CD14-positive monocyte (primary cell): ENCODE measurements around the gene TMEM88. TPM values are rescaled to one million over a fixed set of nuclear protein-coding genes. Genes with fewer than 3 reads are reported as not detected.

Experiments
- DNase-seq, 3 donors: peaks; one replicate each; pipeline ENCODE4 v3.0.0-alpha.2; 2011 to 2022
- H2AFZ ChIP-seq: 2 replicates; pipeline ENCODE4 v1.6.0; 2012; ENCODE audit warnings: mild to moderate bottlenecking, low read depth, low read length, inconsistent platforms; ENCODE audit not compliant: insufficient read depth, poor library complexity, severe bottlenecking
- H3K27ac ChIP-seq, 2 donors: 1 replicate in 1 of 2; 2 replicates in 1 of 2; pipeline ENCODE4 v1.5.1; 2012 to 2013; ENCODE audit warnings: low read length in 2 of 2, control low read depth in 1 of 2, inconsistent platforms in 1 of 2, low read depth in 1 of 2, mild to moderate bottlenecking in 1 of 2
- H3K27me3 ChIP-seq, 2 donors: one replicate each; pipeline versions ENCODE4 v1.6.0 to v1.6.1; 2011 to 2013; ENCODE audit warnings: low read length in 2 of 2; ENCODE audit not compliant: control insufficient read depth in 2 of 2, insufficient read depth in 2 of 2
- H3K36me3 ChIP-seq, 2 donors: replicated peaks in 1 of 2; 1 replicate in 1 of 2; 2 replicates in 1 of 2; pipeline versions ENCODE4 v1.5.1 to v1.6.1; 2012 to 2013; ENCODE audit warnings: low read length in 2 of 2, control low read depth in 1 of 2, inconsistent platforms in 1 of 2, mild to moderate bottlenecking in 1 of 2; ENCODE audit not compliant: insufficient read depth in 2 of 2, control insufficient read depth in 1 of 2
- H3K4me1 ChIP-seq, 2 donors: 1 replicate in 1 of 2; 2 replicates in 1 of 2; pipeline versions ENCODE4 v1.5.1 to v1.6.1; 2012 to 2013; ENCODE audit warnings: low read length in 2 of 2, control low read depth in 1 of 2, inconsistent platforms in 1 of 2, mild to moderate bottlenecking in 1 of 2, moderate library complexity in 1 of 2; ENCODE audit not compliant: insufficient read depth in 2 of 2, control insufficient read depth in 1 of 2
- H3K4me2 ChIP-seq: replicated peaks from 2 replicates; pipeline ENCODE3; 2012; ENCODE audit warnings: low read length, moderate library complexity, mild to moderate bottlenecking; ENCODE audit not compliant: poor library complexity, severe bottlenecking; ENCODE audit errors: extremely low read depth
- H3K4me3 ChIP-seq, 3 experiments: fragments of 200-600 bp in 1 of 3; sonication (generic) in 1 of 3; replicated peaks in 1 of 3; 1 replicate in 2 of 3; 2 replicates in 1 of 3; pipeline ENCODE4 v1.5.1; 2011 to 2013; ENCODE audit warnings: low read length in 3 of 3, mild to moderate bottlenecking in 3 of 3, control low read depth in 2 of 3, low read depth in 2 of 3, inconsistent platforms in 1 of 3, moderate library complexity in 1 of 3
- H3K79me2 ChIP-seq: 2 replicates; pipeline ENCODE4 v1.6.0; 2012; ENCODE audit warnings: mild to moderate bottlenecking, control low read depth, inconsistent platforms, low read length, moderate library complexity; ENCODE audit not compliant: insufficient read depth
- H3K9ac ChIP-seq: 2 replicates; pipeline ENCODE4 v1.6.0; 2017; ENCODE audit warnings: low read length, mild to moderate bottlenecking; ENCODE audit not compliant: insufficient read depth, poor library complexity, severe bottlenecking
- H3K9me3 ChIP-seq, 2 donors: replicated peaks in 1 of 2; 1 replicate in 1 of 2; 2 replicates in 1 of 2; pipeline versions ENCODE4 v1.5.1 to v1.6.1; 2012 to 2013; ENCODE audit warnings: low read length in 2 of 2, control low read depth in 1 of 2; ENCODE audit not compliant: control insufficient read depth in 1 of 2, insufficient read depth in 1 of 2
- H4K20me1 ChIP-seq: 2 replicates; pipeline ENCODE4 v1.6.0; 2012; ENCODE audit warnings: mild to moderate bottlenecking, low read length, control low read depth, moderate library complexity; ENCODE audit not compliant: insufficient read depth
- H3K27ac Mint-ChIP-seq, 7 donors: one replicate each; pipeline ENCODE4 v1.8.0; 2020; ENCODE audit warnings: mild to moderate bottlenecking in 7 of 7, mixed read lengths in 7 of 7, moderate library complexity in 6 of 7, inconsistent platforms in 2 of 7
- H3K27me3 Mint-ChIP-seq, 3 donors: one replicate each; pipeline ENCODE4 v1.8.0; 2021 to 2022; ENCODE audit warnings: low read depth in 3 of 3, mild to moderate bottlenecking in 3 of 3, mixed read lengths in 3 of 3, moderate library complexity in 3 of 3, inconsistent platforms in 1 of 3
- H3K36me3 Mint-ChIP-seq, 2 donors: one replicate each; pipeline ENCODE4 v1.8.0; 2020; ENCODE audit warnings: mixed read lengths in 2 of 2, inconsistent platforms in 1 of 2, mild to moderate bottlenecking in 1 of 2
- H3K4me1 Mint-ChIP-seq: one replicate; pipeline ENCODE4 v1.8.0; 2020; ENCODE audit warnings: mild to moderate bottlenecking, mixed read lengths
- H3K4me3 Mint-ChIP-seq, 2 donors: one replicate each; pipeline ENCODE4 v1.8.0; 2020; ENCODE audit warnings: mild to moderate bottlenecking in 2 of 2, mixed read lengths in 2 of 2, moderate library complexity in 1 of 2
- H3K9me3 Mint-ChIP-seq, 7 donors: one replicate each; pipeline ENCODE4 v1.8.0; 2020 to 2022; ENCODE audit warnings: mixed read lengths in 7 of 7, mild to moderate bottlenecking in 6 of 7, moderate library complexity in 6 of 7, inconsistent platforms in 2 of 7
- WGBS: methylation state at CpG from one replicate; pipeline ENCODE4 v1.1.5; 2013; ENCODE audit warnings: missing lambda C conversion rate; ENCODE audit not compliant: insufficient coverage; 5-methylcytosine and 5-hydroxymethylcytosine counted together
- intact Hi-C, 2 donors: fragments of 100-400 bp; cut with micrococcal nuclease; formaldehyde crosslinking; loops; one replicate each; pipeline versions ENCODE4 v1.15.0 to v1.15.1; 2023
- polyA plus RNA-seq, 3 donors: library from polyadenylated mRNA; depleted of rRNA in 1 of 3; unstranded in 2 of 3; stranded (reverse) in 1 of 3; fragments of 300-500 nt in 2 of 3; fragments of >200 nt in 1 of 3; fragmentation: Illumina TruSeq in 2 of 3; gene quantifications; 1 replicate in 2 of 3; 2 replicates in 1 of 3; pipeline ENCODE4 v1.2.3, GENCODE V29; 2012 to 2021
- TF ChIP-seq, protein P1 (sequence below): fragments of 200-600 bp; IDR thresholded peaks from one replicate; pipeline ENCODE4 v1.8.0; 2022; ENCODE audit warnings: antibody characterized with exemption, mild to moderate bottlenecking

The TMEM88 gene
- polyA plus RNA-seq, 3 donors, result 10.2 TPM; not detected in 2

DNA sequence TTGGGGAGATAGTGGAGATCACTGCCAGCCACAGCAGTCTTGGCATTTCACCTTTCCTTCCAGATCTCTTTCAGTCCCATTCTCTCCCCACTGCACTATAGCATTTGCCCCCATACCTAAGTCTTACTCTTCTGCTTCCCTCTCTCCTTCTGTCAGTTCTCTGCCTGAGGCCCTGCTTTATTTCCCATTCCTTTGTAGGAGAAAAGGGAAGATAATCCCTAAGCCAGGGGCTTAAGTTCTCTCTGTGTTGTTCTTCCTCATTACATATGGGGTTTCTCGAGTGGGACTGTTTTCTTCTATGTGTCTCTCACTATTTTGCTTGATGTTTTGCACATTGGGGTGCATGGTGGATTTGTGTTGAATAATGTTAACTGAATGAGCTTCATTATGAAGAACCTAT, 14.4 kb upstream of the TMEM88 start:
- peaks cover 18% of the 10 kb centered on the region for H4K20me1 ChIP-seq
- H3K4me2 ChIP-seq, result peak overlapping the region; percentile 78
- peaks cover 0 to 12% (median 6%) of the 10 kb centered on the region in 3 donors for H3K27me3 Mint-ChIP-seq
- H3K36me3 Mint-ChIP-seq, result peaks cover 19 to 32% of the 10 kb centered on the region in 2 donors
- peaks cover 2 to 6% of the 10 kb centered on the region in 2 donors for H3K36me3 ChIP-seq
- TF ChIP-seq, protein P1, sequence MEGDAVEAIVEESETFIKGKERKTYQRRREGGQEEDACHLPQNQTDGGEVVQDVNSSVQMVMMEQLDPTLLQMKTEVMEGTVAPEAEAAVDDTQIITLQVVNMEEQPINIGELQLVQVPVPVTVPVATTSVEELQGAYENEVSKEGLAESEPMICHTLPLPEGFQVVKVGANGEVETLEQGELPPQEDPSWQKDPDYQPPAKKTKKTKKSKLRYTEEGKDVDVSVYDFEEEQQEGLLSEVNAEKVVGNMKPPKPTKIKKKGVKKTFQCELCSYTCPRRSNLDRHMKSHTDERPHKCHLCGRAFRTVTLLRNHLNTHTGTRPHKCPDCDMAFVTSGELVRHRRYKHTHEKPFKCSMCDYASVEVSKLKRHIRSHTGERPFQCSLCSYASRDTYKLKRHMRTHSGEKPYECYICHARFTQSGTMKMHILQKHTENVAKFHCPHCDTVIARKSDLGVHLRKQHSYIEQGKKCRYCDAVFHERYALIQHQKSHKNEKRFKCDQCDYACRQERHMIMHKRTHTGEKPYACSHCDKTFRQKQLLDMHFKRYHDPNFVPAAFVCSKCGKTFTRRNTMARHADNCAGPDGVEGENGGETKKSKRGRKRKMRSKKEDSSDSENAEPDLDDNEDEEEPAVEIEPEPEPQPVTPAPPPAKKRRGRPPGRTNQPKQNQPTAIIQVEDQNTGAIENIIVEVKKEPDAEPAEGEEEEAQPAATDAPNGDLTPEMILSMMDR, result no peak
- H3K27ac Mint-ChIP-seq, result peak overlapping the region; percentile 97 to 100 (median 100)
- WGBS, result no CpG with 5 or more reads among the region's 1 CpG
- peak overlapping the region in 1 of 3 experiments; percentile 92 for H3K4me3 ChIP-seq
- peaks cover 0 to 5% (median 0%) of the 10 kb centered on the region in 7 donors for H3K9me3 Mint-ChIP-seq
- peaks cover 70% of the 10 kb centered on the region for H3K79me2 ChIP-seq
- H3K27me3 ChIP-seq, result no peaks in the 10 kb centered on the region
- DNase-seq, result no peak
- peak overlapping the region in 1 of 2 donors; percentile 100 for H3K27ac ChIP-seq
- peaks cover 51% of the 10 kb centered on the region for H3K4me1 Mint-ChIP-seq
- H3K4me1 ChIP-seq, result peaks cover 65 to 66% of the 10 kb centered on the region in 2 donors
- intact Hi-C loops, result loop anchor here (5.0 kb wide), 5 partner anchors 92 to 358 kb away; partner anchors contain the start of genes CD68 (in 2 of the 2), CNTROB (in 1 of the 2), POLR2A (in 1 of the 2) and SLC35G6 (in 1 of the 2)
- H3K9ac ChIP-seq, result peak overlapping the region; percentile 100
- H3K4me3 Mint-ChIP-seq, result peak overlapping the region; percentile 95 to 98
- H3K9me3 ChIP-seq, result no peaks in the 10 kb centered on the region
- no peak overlapping the region for H2AFZ ChIP-seq

DNA sequence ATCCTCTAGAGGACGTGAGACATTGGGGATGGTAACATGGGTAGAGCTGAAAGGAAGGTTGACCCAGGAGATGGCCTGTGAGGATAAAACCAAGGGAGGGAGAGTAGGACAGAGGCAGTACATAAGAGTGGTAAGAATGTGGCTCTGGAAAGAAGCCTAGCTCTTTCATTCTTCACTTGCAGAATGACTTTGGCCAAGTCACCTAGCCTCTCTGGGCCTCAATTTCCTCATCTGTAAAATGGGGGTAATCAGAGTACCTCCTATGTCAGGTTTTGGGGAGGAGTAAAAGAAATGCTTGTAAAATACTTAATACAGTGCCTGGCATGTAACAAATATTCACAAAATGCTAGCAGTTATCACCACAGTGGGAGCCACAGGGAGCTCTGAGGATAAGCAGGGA, 14.0 kb upstream of the TMEM88 start:
- no peaks in the 10 kb centered on the region for H3K9me3 ChIP-seq
- peak overlapping the region; percentile 100 for H3K9ac ChIP-seq
- H4K20me1 ChIP-seq, result peaks cover 22% of the 10 kb centered on the region
- H3K27ac ChIP-seq, result peak overlapping the region; percentile 98 to 100
- peak overlapping the region; percentile 79 to 92 (median 81) for H3K4me3 ChIP-seq
- H3K36me3 ChIP-seq, result peaks cover 7 to 11% of the 10 kb centered on the region in 2 donors
- H3K4me1 ChIP-seq, result peaks cover 64 to 66% of the 10 kb centered on the region in 2 donors
- Mint-ChIP-seq H3K27ac (peak overlapping the region; percentile 97 to 100 (median 100)), H3K4me3 (peak overlapping the region; percentile 95 to 98), H3K4me1 (peaks cover 54% of the 10 kb centered on the region), H3K36me3 (peaks cover 22 to 36% of the 10 kb centered on the region in 2 donors), H3K27me3 (peaks cover 0 to 14% (median 6%) of the 10 kb centered on the region in 3 donors), H3K9me3 (peaks cover 0 to 5% (median 0%) of the 10 kb centered on the region in 7 donors)
- peak overlapping the region; percentile 78 for H3K4me2 ChIP-seq
- no peaks in the 10 kb centered on the region for H3K27me3 ChIP-seq
- WGBS, result no CpG with 5 or more reads among the region's 1 CpG
- no peak for DNase-seq
- intact Hi-C loops, result loop anchor here (5.0 kb wide), 5 partner anchors 91 to 359 kb away; partner anchors contain the start of genes CD68 (in 2 of the 2), CNTROB (in 1 of the 2), POLR2A (in 1 of the 2) and SLC35G6 (in 1 of the 2)
- H2AFZ ChIP-seq, result no peak overlapping the region
- peaks cover 74% of the 10 kb centered on the region for H3K79me2 ChIP-seq
- TF ChIP-seq, protein P1, result no peak
